HepG2 (cell line): ENCODE results near the gene NCAPD2. TPM values are rescaled to one million over a fixed set of nuclear protein-coding genes. Genes with fewer than 3 reads are reported as not detected.
A peak's percentile ranks its signal among the peaks of the same experiment; 100 is the strongest.
"Not testable (repeated sequence)": the region's sequence is repeated elsewhere in the genome, so short reads cannot be mapped to it uniquely, and the experiment has no call there.

Experiments used
- ATAC-seq: fragments of 200-7000 bp; cut with Tn5 transposase; 3 replicates; pipeline ENCODE4 v1.9.1; 2020; ENCODE audit warnings: mild to moderate bottlenecking, moderate library complexity
- BruUV-seq: library from RNA; stranded (reverse); fragments of 400-500 nt; replicated peaks from 2 replicates; lab custom pipeline; 2021; lab: Mats Ljungman, UMichigan
- CTCF ChIA-PET: fragments of 300-600 bp; formaldehyde crosslinking; extraction: SDS; loops from one replicate; lab custom pipeline; 2021; ENCODE audit warnings: low total read pairs, inconsistent platforms, low intra/inter-chr PET ratio; lab: Yijun Ruan, JAX
- POLR2A ChIA-PET: fragments of 350-600 bp; sonication (Branson Sonifier 250); formaldehyde crosslinking; loops from one replicate; lab custom pipeline; 2020; ENCODE audit warnings: antibody characterized with exemption, inconsistent platforms; lab: Yijun Ruan, JAX
- DNase-seq: peaks from one replicate; pipeline ENCODE4 v3.0.0-alpha.2; 2015; ENCODE audit warnings: low spot score
- FAIRE-seq: peaks from 3 replicates; lab custom pipeline; 2011; peaks lifted over from hg19 to GRCh38; lab: Jason Lieb, UNC
- H2AFZ ChIP-seq: one replicate; pipeline ENCODE4 v1.6.1; 2011; ENCODE audit warnings: low read length, inconsistent platforms
- H3K27ac ChIP-seq: fragments of 300-600 bp; 3 replicates; pipeline ENCODE4 v1.8.0; 2011; ENCODE audit warnings: mixed run types, mild to moderate bottlenecking, mixed read lengths, low read length, inconsistent platforms; ENCODE audit not compliant: insufficient read depth; ENCODE audit errors: extremely low read length
- H3K27me3 ChIP-seq, 2 experiments: fragments of 200-600 bp in 1 of 2; 2 replicates in 1 of 2; 3 replicates in 1 of 2; pipeline versions ENCODE4 v1.6.0 to v1.8.0; 2011; ENCODE audit warnings: low read length in 2 of 2, mild to moderate bottlenecking in 2 of 2, moderate library complexity in 2 of 2, inconsistent platforms in 1 of 2; ENCODE audit not compliant: insufficient read depth in 2 of 2, control insufficient read depth in 1 of 2
- H3K36me3 ChIP-seq, 2 experiments: fragments of 200-600 bp in 1 of 2; replicated peaks in 1 of 2; 2 replicates in 1 of 2; 3 replicates in 1 of 2; pipeline versions ENCODE4 v1.5.1 to v1.8.0; 2011; ENCODE audit warnings: low read length in 2 of 2, inconsistent platforms in 1 of 2; ENCODE audit not compliant: insufficient read depth in 2 of 2, control insufficient read depth in 1 of 2
- H3K4me1 ChIP-seq: 2 replicates; pipeline ENCODE4 v1.5.1; 2012; ENCODE audit warnings: low read length, inconsistent platforms; ENCODE audit not compliant: insufficient read depth
- H3K4me2 ChIP-seq: 2 replicates; pipeline ENCODE4 v1.6.0; 2011; ENCODE audit warnings: low read depth, low read length, inconsistent platforms
- H3K4me3 ChIP-seq, 3 experiments: fragments of 200-600 bp in 1 of 3; sonication (generic), shearing (Covaris generic) in 1 of 3; replicated peaks in 1 of 3; 2 replicates each; pipeline ENCODE4 v1.5.1; 2011 to 2016; ENCODE audit warnings: low read length in 3 of 3, inconsistent platforms in 2 of 3, low read depth in 2 of 3, mild to moderate bottlenecking in 2 of 3, control low read depth in 1 of 3, mixed read lengths in 1 of 3; ENCODE audit not compliant: insufficient read depth in 1 of 3
- H3K79me2 ChIP-seq: one replicate; pipeline ENCODE4 v1.6.1; 2011; ENCODE audit warnings: low read length, inconsistent platforms; ENCODE audit not compliant: insufficient read depth
- H3K9ac ChIP-seq: 2 replicates; pipeline ENCODE4 v1.6.0; 2011; ENCODE audit warnings: mild to moderate bottlenecking, low read depth, low read length, inconsistent platforms; ENCODE audit not compliant: insufficient read depth
- H3K9me3 ChIP-seq: 2 replicates; pipeline ENCODE4 v1.5.1; 2012; ENCODE audit warnings: mild to moderate bottlenecking, low read length
- H4K20me1 ChIP-seq: 2 replicates; pipeline ENCODE4 v1.6.0; 2011; ENCODE audit warnings: inconsistent platforms, mild to moderate bottlenecking, low read length, moderate library complexity; ENCODE audit not compliant: insufficient read depth
- AGO2 ChIP-seq: fragments of 200-400 bp; formaldehyde crosslinking; optimal IDR thresholded peaks from 2 replicates; pipeline ENCODE3; 2017; ENCODE audit warnings: mild to moderate bottlenecking, low read depth, low read length, moderate library complexity
- CCDC6 ChIP-seq: sonication (generic); formaldehyde crosslinking; IDR thresholded peaks from 2 replicates; pipeline ENCODE4 v1.8.1; 2022; ENCODE audit warnings: mild to moderate bottlenecking, missing genetic modification reagents, moderate library complexity
- ELF3 ChIP-seq: IDR thresholded peaks from 2 replicates; pipeline ENCODE4 v1.6.1; 2016; ENCODE audit warnings: missing genetic modification reagents, missing compliant biosample characterization
- MED13 ChIP-seq: sonication (generic); formaldehyde crosslinking; IDR thresholded peaks from 2 replicates; pipeline ENCODE4 v1.5.0; 2020; ENCODE audit warnings: missing genetic modification reagents
- NONO ChIP-seq, 2 experiments: fragments of 450-650 bp in 1 of 2; sonication (generic) in 1 of 2; formaldehyde crosslinking in 1 of 2; IDR thresholded peaks in 1 of 2; conservative IDR thresholded peaks in 1 of 2; 2 replicates each; pipeline versions ENCODE4 v1.6.1 to v1.8.0; 2017 to 2022; ENCODE audit warnings: mild to moderate bottlenecking in 1 of 2, missing genetic modification reagents in 1 of 2, moderate library complexity in 1 of 2
- PAF1 ChIP-seq: IDR thresholded peaks from 2 replicates; pipeline ENCODE4 v1.6.1; 2016; ENCODE audit warnings: missing genetic modification reagents, missing compliant biosample characterization
- RAD21 ChIP-seq: fragments of 450-650 bp; formaldehyde crosslinking; IDR thresholded peaks from 2 replicates; pipeline ENCODE4 v1.5.0; 2020; ENCODE audit warnings: mild to moderate bottlenecking
- RBFOX2 ChIP-seq: fragments of 200-400 bp; formaldehyde crosslinking; IDR thresholded peaks from 2 replicates; pipeline ENCODE4 v1.6.1; 2017; ENCODE audit warnings: low read depth, mild to moderate bottlenecking, low read length
- STAG1 ChIP-seq: sonication (generic); formaldehyde crosslinking; IDR thresholded peaks from 2 replicates; pipeline ENCODE4 v1.4.0; 2020; ENCODE audit warnings: missing genetic modification reagents
- TBX2 ChIP-seq: sonication (generic); formaldehyde crosslinking; IDR thresholded peaks from 2 replicates; pipeline ENCODE4 v1.5.0; 2020; ENCODE audit warnings: missing genetic modification reagents, mild to moderate bottlenecking, borderline replicate concordance
- TEAD3 ChIP-seq: optimal IDR thresholded peaks from 2 replicates; pipeline ENCODE3; 2016; ENCODE audit warnings: borderline replicate concordance
- ZBTB4 ChIP-seq: sonication (generic); formaldehyde crosslinking; IDR thresholded peaks from 2 replicates; pipeline ENCODE4 v1.4.0; 2020; ENCODE audit warnings: missing genetic modification reagents, mild to moderate bottlenecking, borderline replicate concordance
- ZC3H13 ChIP-seq: sonication (generic); formaldehyde crosslinking; IDR thresholded peaks from 2 replicates; pipeline ENCODE4 v1.8.1; 2023; ENCODE audit warnings: mild to moderate bottlenecking, missing genetic modification reagents, moderate library complexity
- ZNF232 ChIP-seq: sonication (generic); formaldehyde crosslinking; IDR thresholded peaks from 2 replicates; pipeline ENCODE4 v1.4.0; 2020; ENCODE audit warnings: missing genetic modification reagents, borderline replicate concordance
- ZNF512B ChIP-seq: sonication (generic); formaldehyde crosslinking; IDR thresholded peaks from 2 replicates; pipeline ENCODE4 v1.5.1; 2020; ENCODE audit warnings: missing genetic modification reagents, mild to moderate bottlenecking, borderline replicate concordance
- ZNF772 ChIP-seq: sonication (generic); formaldehyde crosslinking; IDR thresholded peaks from 2 replicates; pipeline ENCODE4 v1.5.0; 2020; ENCODE audit warnings: mild to moderate bottlenecking, missing genetic modification reagents
- WGBS: methylation state at CpG from one replicate; pipeline ENCODE4 v1.1.6; 2017; ENCODE audit warnings: low lambda C conversion rate; 5-methylcytosine and 5-hydroxymethylcytosine counted together
- in situ Hi-C: cut with HindIII; loops from 2 replicates; pipeline ENCODE4 v1.10.0; 2017; ENCODE audit warnings: low pct_unique_long_range_greater_than_20kb; ENCODE audit not compliant: extremely low pct_ligation_motif_present
- intact Hi-C: fragments of 100-400 bp; cut with micrococcal nuclease; formaldehyde crosslinking; loops from one replicate; pipeline ENCODE4 v1.10.0; 2022; ENCODE audit not compliant: unreplicated experiment
- polyA plus RNA-seq, 8 experiments: library from polyadenylated mRNA; depleted of rRNA in 3 of 8; stranded (reverse) in 7 of 8; unstranded in 1 of 8; fragments of >200 nt; fragmentation: Illumina TruSeq in 4 of 8; extraction: Trizol in 4 of 8; gene quantifications; 2 replicates each; pipeline versions ENCODE4 v1.2.1 to v1.2.3, GENCODE V29; 2011 to 2016; ENCODE audit warnings: low read depth in 4 of 8, missing spikeins in 1 of 8, mixed read lengths in 1 of 8; ENCODE audit not compliant: insufficient read depth in 1 of 8
- total RNA-seq, 5 experiments: library from RNA; depleted of rRNA; stranded (reverse); fragments of >200 nt; fragmentation: Illumina TruSeq; extraction: Trizol; gene quantifications; 2 replicates each; pipeline ENCODE4 v1.2.3, GENCODE V29; 2016; ENCODE audit warnings: low read depth in 1 of 5

NCAPD2 gene
- total and polyA plus RNA-seq, 2 of the 13 experiments (the other 11 are each of a cell fraction or from before 2014, with no cell fraction given) = 51.1 to 65.6 TPM

DNA sequence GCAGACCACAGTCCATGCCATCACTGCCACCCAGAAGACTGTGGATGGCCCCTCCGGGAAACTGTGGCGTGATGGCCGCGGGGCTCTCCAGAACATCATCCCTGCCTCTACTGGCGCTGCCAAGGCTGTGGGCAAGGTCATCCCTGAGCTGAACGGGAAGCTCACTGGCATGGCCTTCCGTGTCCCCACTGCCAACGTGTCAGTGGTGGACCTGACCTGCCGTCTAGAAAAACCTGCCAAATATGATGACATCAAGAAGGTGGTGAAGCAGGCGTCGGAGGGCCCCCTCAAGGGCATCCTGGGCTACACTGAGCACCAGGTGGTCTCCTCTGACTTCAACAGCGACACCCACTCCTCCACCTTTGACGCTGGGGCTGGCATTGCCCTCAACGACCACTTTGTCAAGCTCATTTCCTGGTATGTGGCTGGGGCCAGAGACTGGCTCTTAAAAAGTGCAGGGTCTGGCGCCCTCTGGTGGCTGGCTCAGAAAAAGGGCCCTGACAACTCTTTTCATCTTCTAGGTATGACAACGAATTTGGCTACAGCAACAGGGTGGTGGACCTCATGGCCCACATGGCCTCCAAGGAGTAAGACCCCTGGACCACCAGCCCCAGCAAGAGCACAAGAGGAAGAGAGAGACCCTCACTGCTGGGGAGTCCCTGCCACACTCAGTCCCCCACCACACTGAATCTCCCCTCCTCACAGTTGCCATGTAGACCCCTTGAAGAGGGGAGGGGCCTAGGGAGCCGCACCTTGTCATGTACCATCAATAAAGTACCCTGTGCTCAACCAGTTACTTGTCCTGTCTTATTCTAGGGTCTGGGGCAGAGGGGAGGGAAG lies 43.9 kb downstream of the NCAPD2 start:
- Histone ChIP-seq H3K36me3 (peaks cover 0 to 34% of the 10 kb centered on the region in 2 experiments; a peak in 4 of 5 replicates), H3K27ac (peak overlapping the region; percentile 97), H3K4me1 (peaks cover 49% of the 10 kb centered on the region), H4K20me1 (peaks cover 41% of the 10 kb centered on the region), H3K79me2 (peaks cover 30% of the 10 kb centered on the region)
- ChIA-PET CTCF (interaction anchor here (0.6 to 1.0 kb wide), 2 partner anchors 17 to 108 kb away, joined by 3 to 4 read pairs; no protein-coding TSS in a partner anchor), POLR2A (interaction anchor here (0.7 to 7.3 kb wide), 10 partner anchors 9 to 202 kb away, joined by 3 to 108 read pairs (median 4); partner anchors contain the start of genes IFFO1, LPAR5, MRPL51 and TAPBPL)
- H3K9ac ChIP-seq; H3K9me3 ChIP-seq; H3K27me3 ChIP-seq; H3K4me2 ChIP-seq; ATAC-seq; H2AFZ ChIP-seq; H3K4me3 ChIP-seq; TF ChIP-seq NONO (IDR thresholded peaks at IDR 0.05): not testable (repeated sequence)
- BruUV-seq = TSS peak; percentile 68
- peak; percentile 70 for DNase-seq
- in situ Hi-C loops = loop anchor here (10.0 kb wide), 1 partner anchor 113 kb away; no protein-coding TSS in a partner anchor
- intact Hi-C loops = loop anchor here (1.0 to 10.0 kb wide), 3 partner anchors 63 to 193 kb away; partner anchors contain the start of genes TNFRSF1A and VAMP1
- peak; percentile 8 for FAIRE-seq
- WGBS = 48% methylated on average over 11 of the region's 17 CpGs
- TF ChIP-seq ELF3 (peak; percentile 58; the same call in 1 of the 2 replicates), ZBTB4 (CRISPR knock-in tag) (0 out of 2 replicates have a peak, but pooled peaks have one; percentile 13), NONO (CRISPR knock-in tag; conservative IDR thresholded peaks at IDR 0.05) (peak; percentile 23; the same call in 1 of the 2 replicates), RBFOX2 (0 out of 2 replicates have a peak, but pooled peaks have one; percentile 24), PAF1 (0 out of 2 replicates have a peak, but pooled peaks have one; percentile 23), RAD21 (peak; percentile 44), CCDC6 (CRISPR knock-in tag) (0 out of 2 replicates have a peak, but pooled peaks have one; percentile 41), AGO2 (peak; percentile 41), STAG1 (CRISPR knock-in tag) (peak; percentile 39), ZNF512B (CRISPR knock-in tag) (0 out of 2 replicates have a peak, but pooled peaks have one; percentile 18), MED13 (CRISPR knock-in tag) (0 out of 2 replicates have a peak, but pooled peaks have one; percentile 16), TEAD3 (CRISPR knock-in tag) (peak; percentile 76), TBX2 (CRISPR knock-in tag) (0 out of 2 replicates have a peak, but pooled peaks have one; percentile 46), ZC3H13 (CRISPR knock-in tag) (peak; percentile 57), ZNF232 (CRISPR knock-in tag) (0 out of 2 replicates have a peak, but pooled peaks have one; percentile 33), ZNF772 (CRISPR knock-in tag) (peak; percentile 22; the same call in 1 of the 2 replicates)
